GM12892 (cell line): Measurements from ENCODE around the gene CPZ.

Experiments
- POLR2A ChIP-seq: IDR thresholded peaks from 2 replicates; pipeline ENCODE4 v1.6.1; 2011; ENCODE audit warnings: low read depth, low read length, control low read depth
- POLR2AphosphoS5 ChIP-seq: IDR thresholded peaks from 2 replicates; pipeline ENCODE4 v1.6.1; 2011; ENCODE audit warnings: low read depth, low read length, control low read depth
- TAF1 ChIP-seq: IDR thresholded peaks from 2 replicates; pipeline ENCODE4 v1.6.1; 2011; ENCODE audit warnings: low read depth, mild to moderate bottlenecking, control low read depth, low read length, borderline replicate concordance

DNA sequence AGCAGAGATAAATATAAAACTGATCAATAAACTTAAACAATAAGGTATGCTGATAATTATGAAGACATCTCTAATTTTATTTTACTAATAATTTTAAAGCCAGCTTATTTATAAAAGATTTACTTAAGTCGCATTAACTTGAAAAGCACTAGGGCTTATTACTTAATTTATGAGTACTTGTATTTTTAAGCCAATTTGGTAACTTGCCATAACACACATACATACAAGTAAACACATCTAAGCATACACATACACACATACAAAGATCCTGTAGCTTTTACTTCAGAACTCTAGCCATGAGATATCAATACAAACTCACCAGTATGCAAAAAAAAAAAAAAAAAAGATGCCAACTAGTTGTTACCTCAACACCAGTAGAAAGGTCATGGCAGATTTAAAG, 22.4 kb upstream of the CPZ start:
- TF ChIP-seq POLR2A = no peak
- TF ChIP-seq POLR2AphosphoS5 = no peak
- no peak for TF ChIP-seq TAF1
